ENCODE measurements around the gene BRD1.

DNA sequence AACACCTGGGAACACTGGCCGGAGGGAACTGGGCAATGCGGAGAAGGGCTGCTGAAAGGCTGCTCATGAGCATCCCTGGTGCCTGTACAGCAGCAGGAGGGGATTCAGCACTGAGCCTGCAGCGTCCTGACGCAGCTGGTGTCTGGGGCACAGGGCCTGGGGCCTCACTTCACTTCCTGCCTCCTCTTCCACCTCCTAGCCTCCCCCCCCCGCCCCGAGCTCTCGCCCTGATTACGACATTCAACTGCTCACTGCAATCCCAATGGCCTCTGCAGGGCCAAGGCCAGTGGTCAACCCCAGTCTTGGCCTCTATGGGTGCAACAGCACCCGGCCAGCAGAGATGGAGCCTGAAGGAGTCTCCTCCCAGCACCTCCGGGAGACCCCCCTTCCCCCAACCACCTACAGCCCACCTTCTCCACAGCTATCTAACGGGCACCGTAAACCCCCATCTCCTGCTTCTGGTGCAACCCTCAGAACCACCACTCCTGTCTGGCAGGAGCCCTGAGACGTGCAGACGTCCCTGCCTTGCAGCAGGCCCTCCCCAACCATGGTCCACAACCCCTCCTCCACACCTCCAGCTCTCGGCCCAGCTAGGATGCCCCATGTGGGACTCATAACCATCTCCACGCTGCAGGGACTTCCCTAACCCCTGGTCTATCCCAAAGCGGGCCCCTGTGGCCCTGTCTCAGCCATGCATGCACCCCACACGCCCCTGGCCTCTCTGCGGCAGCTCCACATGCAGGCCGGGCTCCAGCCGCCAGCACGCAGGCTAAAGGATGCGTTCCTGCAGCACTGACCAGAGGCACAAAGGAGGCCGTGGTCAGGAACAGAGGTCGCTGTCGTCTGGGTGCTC is 38.2 kb downstream of the BRD1 start:
- TF ChIP-seq SP1 (IDR thresholded peaks at IDR 0.05) (no peak), ELF4 (IDR thresholded peaks at IDR 0.05) (no peak), BHLHE40 (IDR thresholded peaks at IDR 0.05; ENCODE audit: borderline replicate concordance) (no peak), LEF1 (IDR thresholded peaks at IDR 0.05; ENCODE audit: borderline replicate concordance) (no peak), TARDBP (IDR thresholded peaks at IDR 0.05) (no peak)
